ENCODE results near the gene TPRG1L.

Gene TPRG1L

DNA sequence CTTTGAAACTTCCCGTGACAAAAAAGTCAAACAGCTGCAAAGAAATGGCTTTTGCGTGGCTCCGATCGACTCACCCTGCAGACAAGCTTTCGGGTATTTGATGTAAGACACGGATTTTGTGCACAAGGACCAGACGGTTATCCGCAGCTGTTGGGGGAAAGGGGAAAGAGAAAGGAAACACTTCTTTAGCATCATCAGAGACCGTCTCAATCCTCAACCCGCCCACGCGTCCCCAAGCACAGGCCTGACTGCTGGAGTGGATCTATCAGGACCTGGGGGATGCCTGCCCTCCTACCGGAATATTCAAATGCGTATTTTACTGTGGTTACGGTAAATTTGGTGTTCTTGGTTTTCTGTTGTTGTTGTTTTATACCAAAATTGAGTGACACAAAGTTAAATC lies 13.9 kb downstream of the TPRG1L start:
- POLR2A ChIA-PET = no interaction called here
- CTCF ChIA-PET = no interaction called here
- TF ChIP-seq ARNT (IDR thresholded peaks at IDR 0.05) (no peak), FOXA1 (IDR thresholded peaks at IDR 0.05) (no peak), CTBP1 (IDR thresholded peaks at IDR 0.05; ENCODE audit: borderline replicate concordance) (no peak), SUZ12 (IDR thresholded peaks at IDR 0.05) (no peak), ELF4 (IDR thresholded peaks at IDR 0.05) (no peak), FOXK2 (IDR thresholded peaks at IDR 0.05) (no peak), ZNF384 (IDR thresholded peaks at IDR 0.05) (no peak), LEF1 (IDR thresholded peaks at IDR 0.05; ENCODE audit: borderline replicate concordance) (no peak), L3MBTL2 (conservative IDR thresholded peaks at IDR 0.05) (no peak)
- TF ChIP-seq, protein P1, sequence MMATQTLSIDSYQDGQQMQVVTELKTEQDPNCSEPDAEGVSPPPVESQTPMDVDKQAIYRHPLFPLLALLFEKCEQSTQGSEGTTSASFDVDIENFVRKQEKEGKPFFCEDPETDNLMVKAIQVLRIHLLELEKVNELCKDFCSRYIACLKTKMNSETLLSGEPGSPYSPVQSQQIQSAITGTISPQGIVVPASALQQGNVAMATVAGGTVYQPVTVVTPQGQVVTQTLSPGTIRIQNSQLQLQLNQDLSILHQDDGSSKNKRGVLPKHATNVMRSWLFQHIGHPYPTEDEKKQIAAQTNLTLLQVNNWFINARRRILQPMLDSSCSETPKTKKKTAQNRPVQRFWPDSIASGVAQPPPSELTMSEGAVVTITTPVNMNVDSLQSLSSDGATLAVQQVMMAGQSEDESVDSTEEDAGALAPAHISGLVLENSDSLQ (IDR thresholded peaks at IDR 0.05) = no peak
- DNase-seq (ENCODE audit: extremely low spot score) = no peak

DNA sequence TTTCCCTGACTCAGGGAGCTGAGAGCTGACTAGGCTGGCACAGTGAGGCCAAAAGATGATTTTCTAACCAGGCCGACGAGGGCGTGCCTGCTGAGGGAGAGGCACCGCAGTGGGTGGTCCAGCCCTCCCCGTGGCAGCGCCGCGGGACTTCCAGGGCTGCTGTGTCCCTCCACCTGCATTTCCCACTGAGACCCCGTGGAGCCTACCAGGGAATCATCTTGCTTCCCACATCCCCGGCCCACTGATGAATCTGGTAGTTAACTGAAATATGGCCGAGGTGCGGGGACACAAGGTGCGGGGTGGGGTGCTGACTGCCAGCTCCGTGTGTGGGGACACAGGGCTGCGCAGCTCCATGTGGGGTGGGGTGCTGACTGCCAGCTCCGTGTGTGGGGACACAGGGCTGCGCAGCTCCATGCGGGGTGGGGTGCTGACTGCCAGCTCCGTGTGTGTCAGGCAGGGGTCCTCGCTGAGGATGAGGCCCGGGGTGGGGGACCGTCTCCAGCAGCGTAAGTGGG lies 14.6 kb downstream of the TPRG1L start:
- TF ChIP-seq ELF4 (IDR thresholded peaks at IDR 0.05) (no peak), ZNF384 (IDR thresholded peaks at IDR 0.05) (no peak), SP1 (IDR thresholded peaks at IDR 0.05) (no peak), FOXM1 (IDR thresholded peaks at IDR 0.05; ENCODE audit: borderline replicate concordance) (no peak), SUZ12 (IDR thresholded peaks at IDR 0.05) (no peak), FOXA1 (IDR thresholded peaks at IDR 0.05) (no peak), NFRKB (IDR thresholded peaks at IDR 0.05) (no peak), ARNT (IDR thresholded peaks at IDR 0.05) (no peak), L3MBTL2 (conservative IDR thresholded peaks at IDR 0.05) (no peak), HDGF (IDR thresholded peaks at IDR 0.05; ENCODE audit: borderline replicate concordance) (no peak), LEF1 (IDR thresholded peaks at IDR 0.05; ENCODE audit: borderline replicate concordance) (no peak), CTBP1 (IDR thresholded peaks at IDR 0.05; ENCODE audit: borderline replicate concordance) (no peak), TARDBP (IDR thresholded peaks at IDR 0.05) (no peak), BHLHE40 (IDR thresholded peaks at IDR 0.05; ENCODE audit: borderline replicate concordance) (no peak), FOXK2 (IDR thresholded peaks at IDR 0.05) (no peak)
- TF ChIP-seq, protein P1 (IDR thresholded peaks at IDR 0.05) = no peak
- DNase-seq (ENCODE audit: extremely low spot score) = no peak
- CTCF ChIA-PET = no interaction called here
- POLR2A ChIA-PET = no interaction called here

DNA sequence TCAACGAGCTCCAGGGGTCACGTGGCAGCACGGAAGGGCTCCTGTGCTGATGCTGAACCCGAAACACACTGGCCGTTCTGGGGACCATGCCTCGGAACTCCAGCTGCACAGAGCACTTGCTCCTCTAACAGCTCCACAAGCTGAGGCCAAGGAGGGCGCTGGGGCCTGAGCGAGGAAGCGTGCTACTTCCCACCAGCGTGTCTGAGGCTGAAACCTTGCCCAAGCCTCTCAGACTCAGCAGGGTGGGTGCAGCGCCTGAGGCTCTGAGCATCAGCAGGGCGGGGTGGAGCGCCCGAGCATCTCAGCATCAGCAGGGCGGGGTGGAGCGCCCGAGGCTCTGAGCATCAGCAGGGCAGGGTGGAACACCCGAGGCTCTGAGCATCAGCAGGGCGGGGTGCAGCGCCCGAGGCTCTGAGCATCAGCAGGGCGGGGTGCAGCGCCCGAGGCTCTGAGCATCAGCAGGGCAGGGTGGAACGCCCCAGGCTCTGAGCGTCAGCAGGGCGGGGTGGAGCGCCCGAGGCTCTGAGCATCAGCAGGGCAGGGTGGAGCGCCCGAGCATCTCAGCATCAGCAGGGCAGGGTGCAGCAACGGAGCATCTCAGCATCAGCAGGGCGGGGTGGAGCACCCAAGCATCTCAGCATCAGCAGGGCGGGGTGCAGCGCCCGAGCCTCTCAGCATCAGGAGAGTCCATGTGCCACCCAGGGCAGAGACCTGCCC lies 15.5 kb downstream of the TPRG1L start:
- POLR2A ChIA-PET = no interaction called here
- TF ChIP-seq, protein P1 (IDR thresholded peaks at IDR 0.05) = no peak
- TF ChIP-seq ARNT (IDR thresholded peaks at IDR 0.05) (no peak), ZNF384 (IDR thresholded peaks at IDR 0.05) (no peak)
- no peak for DNase-seq (ENCODE audit: extremely low spot score)
- CTCF ChIA-PET = no interaction called here

DNA sequence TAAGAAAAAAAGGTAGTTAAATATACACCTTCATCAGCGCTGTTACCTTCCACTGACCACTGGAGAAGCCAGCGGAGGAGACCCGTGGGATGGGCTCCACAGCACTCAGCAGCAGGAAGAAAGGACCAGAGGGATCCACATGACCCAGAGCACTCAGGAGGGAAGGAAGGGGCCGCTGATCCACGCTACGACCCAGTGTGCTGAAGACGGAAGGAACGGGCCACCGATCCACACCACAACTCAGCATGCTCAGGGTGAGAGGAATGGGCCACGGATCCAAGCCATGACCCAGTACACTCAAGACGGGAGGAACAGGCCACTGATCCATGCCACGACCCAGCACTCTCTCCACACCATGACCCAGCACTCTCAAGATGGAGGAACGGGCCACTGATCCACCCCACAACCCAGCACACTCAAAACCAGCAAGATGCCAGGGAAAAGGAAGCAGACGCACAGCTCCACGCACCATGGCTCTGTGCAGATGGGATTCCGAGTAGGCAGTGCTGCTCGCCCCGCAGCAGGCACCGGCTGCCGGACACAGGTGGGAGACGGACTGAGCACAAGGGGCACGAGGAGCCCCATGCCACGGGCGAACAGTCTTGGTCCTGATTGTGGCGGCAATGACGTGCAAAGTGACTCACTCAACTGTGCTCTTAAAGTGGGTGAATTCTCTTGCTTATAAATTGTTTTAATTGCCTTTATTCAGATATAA lies 16.4 kb downstream of the TPRG1L start:
- DNase-seq (ENCODE audit: extremely low spot score) = no peak
- POLR2A ChIA-PET = no interaction called here
- TF ChIP-seq ARNT (IDR thresholded peaks at IDR 0.05) = no peak
- no peak for TF ChIP-seq SUZ12 (IDR thresholded peaks at IDR 0.05)
- TF ChIP-seq BHLHE40 (IDR thresholded peaks at IDR 0.05; ENCODE audit: borderline replicate concordance) = no peak
- TF ChIP-seq ELF4 (IDR thresholded peaks at IDR 0.05) = no peak
- no peak for TF ChIP-seq SP1 (IDR thresholded peaks at IDR 0.05)
- TF ChIP-seq CTBP1 (IDR thresholded peaks at IDR 0.05; ENCODE audit: borderline replicate concordance) = no peak
- no peak for TF ChIP-seq HDGF (IDR thresholded peaks at IDR 0.05; ENCODE audit: borderline replicate concordance)
- no peak for TF ChIP-seq FOXK2 (IDR thresholded peaks at IDR 0.05)
- TF ChIP-seq, protein P1 (IDR thresholded peaks at IDR 0.05) = no peak
- CTCF ChIA-PET = no interaction called here

DNA sequence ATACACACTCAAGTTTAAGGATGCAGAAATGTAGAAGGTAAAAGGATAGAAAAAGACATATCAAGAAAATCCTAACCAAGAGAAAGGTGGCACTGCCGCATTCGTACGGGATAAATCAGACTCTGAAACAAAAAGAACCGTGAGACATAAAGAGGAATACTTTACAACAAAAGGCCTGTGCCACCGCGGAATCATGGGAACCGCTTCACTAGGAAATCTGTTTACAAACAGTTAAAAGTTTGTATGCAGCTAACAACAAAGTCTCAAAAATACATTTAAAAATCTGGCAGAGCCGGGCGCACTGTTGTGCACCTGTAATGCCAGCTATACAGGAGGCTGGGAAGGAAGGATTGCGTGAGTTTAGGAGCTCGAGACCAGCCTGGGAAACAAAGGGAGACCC lies 17.0 kb downstream of the TPRG1L start:
- ChIA-PET POLR2A (no interaction called here), CTCF (no interaction called here)
- TF ChIP-seq SUZ12 (IDR thresholded peaks at IDR 0.05) (no peak), NFRKB (IDR thresholded peaks at IDR 0.05) (no peak), TARDBP (IDR thresholded peaks at IDR 0.05) (no peak), ARNT (IDR thresholded peaks at IDR 0.05) (no peak), ELF4 (IDR thresholded peaks at IDR 0.05) (no peak), LEF1 (IDR thresholded peaks at IDR 0.05; ENCODE audit: borderline replicate concordance) (no peak), ZNF384 (IDR thresholded peaks at IDR 0.05) (no peak), L3MBTL2 (conservative IDR thresholded peaks at IDR 0.05) (no peak), FOXM1 (IDR thresholded peaks at IDR 0.05; ENCODE audit: borderline replicate concordance) (no peak), CTBP1 (IDR thresholded peaks at IDR 0.05; ENCODE audit: borderline replicate concordance) (no peak), FOXA1 (IDR thresholded peaks at IDR 0.05) (no peak), HDGF (IDR thresholded peaks at IDR 0.05; ENCODE audit: borderline replicate concordance) (no peak)
- TF ChIP-seq, protein P1 (IDR thresholded peaks at IDR 0.05) = no peak
- no peak for DNase-seq (ENCODE audit: extremely low spot score)

Measured in HEK293T (cell line).